WTC11 (cell line): ENCODE results near the gene PDE1A. TPM values are rescaled to one million over a fixed set of nuclear protein-coding genes. Genes with fewer than 3 reads are reported as not detected.

Source experiments
- ATAC-seq: fragments of 200-7000 bp; cut with Tn5 transposase; 2 replicates; pipeline ENCODE4 v1.10.0; 2021; ENCODE audit warnings: mild to moderate bottlenecking, moderate library complexity
- CTCF ChIA-PET: fragments of 300-600 bp; sonication (Branson Sonifier 250); formaldehyde crosslinking; loops from one replicate; lab custom pipeline; 2021; ENCODE audit warnings: antibody characterized with exemption; lab: Charles Lee
- POLR2A ChIA-PET: fragments of 350-600 bp; sonication (Branson Sonifier 250); formaldehyde crosslinking; loops from one replicate; lab custom pipeline; 2021; ENCODE audit warnings: antibody characterized with exemption; lab: Charles Lee
- DNase-seq: peaks from one replicate; pipeline ENCODE4 v3.0.0; 2021; ENCODE audit warnings: low spot score
- H3K27ac Mint-ChIP-seq: 2 replicates; pipeline ENCODE4 v1.8.0; 2021; ENCODE audit warnings: mixed read lengths
- H3K27me3 Mint-ChIP-seq: 2 replicates; pipeline ENCODE4 v1.8.0; 2021; ENCODE audit warnings: low read depth, mild to moderate bottlenecking, moderate library complexity, mixed read lengths
- H3K36me3 Mint-ChIP-seq: 2 replicates; pipeline ENCODE4 v1.8.0; 2021; ENCODE audit warnings: mixed read lengths
- H3K4me1 Mint-ChIP-seq: 2 replicates; pipeline ENCODE4 v1.8.0; 2022; ENCODE audit warnings: mixed read lengths
- H3K4me3 Mint-ChIP-seq: 2 replicates; pipeline ENCODE4 v1.8.0; 2021; ENCODE audit warnings: mild to moderate bottlenecking, moderate library complexity, mixed read lengths
- H3K9me3 Mint-ChIP-seq: 2 replicates; pipeline ENCODE4 v1.8.0; 2021; ENCODE audit warnings: mixed read lengths
- AFF4 ChIP-seq: sonication (generic); formaldehyde crosslinking; IDR thresholded peaks from 2 replicates; pipeline ENCODE4 v1.8.1; 2023; ENCODE audit warnings: mild to moderate bottlenecking, missing genetic modification reagents, borderline replicate concordance
- CREB1 ChIP-seq: sonication (generic); formaldehyde crosslinking; IDR thresholded peaks from 2 replicates; pipeline ENCODE4 v1.8.0; 2023; ENCODE audit warnings: mild to moderate bottlenecking, missing genetic modification reagents
- CTCF ChIP-seq: fragments of 200-600 bp; IDR thresholded peaks from 2 replicates; pipeline ENCODE4 v1.8.0; 2022; ENCODE audit warnings: antibody characterized with exemption
- E2F5 ChIP-seq: sonication (generic); formaldehyde crosslinking; IDR thresholded peaks from 2 replicates; pipeline ENCODE4 v1.8.1; 2022; ENCODE audit warnings: mild to moderate bottlenecking, moderate library complexity, missing genetic modification reagents
- EMX1 ChIP-seq: fragments of 250-450 bp; sonication (Bioruptor Pico); IDR thresholded peaks from 2 replicates; pipeline ENCODE4 v1.8.0; 2021; ENCODE audit warnings: mild to moderate bottlenecking
- ETV6 ChIP-seq: sonication (generic); formaldehyde crosslinking; IDR thresholded peaks from 2 replicates; pipeline ENCODE4 v1.8.1; 2022; ENCODE audit warnings: mild to moderate bottlenecking, missing genetic modification reagents
- FOXP4 ChIP-seq: sonication (generic); formaldehyde crosslinking; IDR thresholded peaks from 2 replicates; pipeline ENCODE4 v1.8.0; 2022; ENCODE audit warnings: mild to moderate bottlenecking, missing genetic modification reagents
- IRF2 ChIP-seq: sonication (generic); formaldehyde crosslinking; IDR thresholded peaks from 2 replicates; pipeline ENCODE4 v1.8.0; 2022; ENCODE audit warnings: low read depth, missing genetic modification reagents, borderline replicate concordance
- JAZF1 ChIP-seq: fragments of 250-450 bp; sonication (Bioruptor Pico); IDR thresholded peaks from 2 replicates; pipeline ENCODE4 v1.9.0; 2021; ENCODE audit warnings: moderate library complexity, mild to moderate bottlenecking, inconsistent platforms
- NR3C1 ChIP-seq: sonication (generic); formaldehyde crosslinking; conservative IDR thresholded peaks from 2 replicates; pipeline ENCODE4 v1.8.1; 2023; ENCODE audit warnings: low read depth, mild to moderate bottlenecking, missing genetic modification reagents
- SOX15 ChIP-seq: fragments of 250-450 bp; sonication (Bioruptor Pico); IDR thresholded peaks from 2 replicates; pipeline ENCODE4 v1.9.0; 2021; ENCODE audit warnings: mild to moderate bottlenecking
- SP1 ChIP-seq: sonication (generic); formaldehyde crosslinking; conservative IDR thresholded peaks from 2 replicates; pipeline ENCODE4 v1.8.1; 2022; ENCODE audit warnings: missing genetic modification reagents
- TEAD1 ChIP-seq: sonication (generic); formaldehyde crosslinking; IDR thresholded peaks from 2 replicates; pipeline ENCODE4 v1.8.0; 2022; ENCODE audit warnings: mild to moderate bottlenecking, missing genetic modification reagents
- total RNA-seq: library from RNA; stranded (reverse); gene quantifications from 3 replicates; pipeline ENCODE4 v1.2.3, GENCODE V29; 2021

Gene PDE1A
- total RNA-seq, 1 experiment from 2014 or later: not detected

GRCh38 chr2:182115258-182115657 lies 311.6 kb downstream of the PDE1A start:
- Mint-ChIP-seq H3K4me1 (peaks cover 6% of the 10 kb centered on the region), H3K9me3 (no peaks in the 10 kb centered on the region)
- TF ChIP-seq JAZF1 (CRISPR knock-in tag): no peak
- TF ChIP-seq, all 79 proteins: peak for 0
- POLR2A ChIA-PET: no interaction called here
- ATAC-seq (no peak), DNase-seq (no peak)
- no peak overlapping the region for H3K27ac Mint-ChIP-seq
- no peaks in the 10 kb centered on the region for H3K27me3 Mint-ChIP-seq
- CTCF ChIA-PET: no interaction called here
- no peaks in the 10 kb centered on the region for H3K36me3 Mint-ChIP-seq
- H3K4me3 Mint-ChIP-seq: no peak overlapping the region

GRCh38 chr2:182113334-182113733 lies 313.5 kb downstream of the PDE1A start:
- DNase-seq (no peak), ATAC-seq (no peak)
- no peak overlapping the region for H3K4me3 Mint-ChIP-seq
- no peak overlapping the region for H3K27ac Mint-ChIP-seq
- no peaks in the 10 kb centered on the region for H3K36me3 Mint-ChIP-seq
- no peaks in the 10 kb centered on the region for H3K27me3 Mint-ChIP-seq
- CTCF ChIA-PET: interaction anchor here (0.7 kb wide), 1 partner anchor 294 kb away, joined by 4 read pairs; no protein-coding TSS in a partner anchor
- no peaks in the 10 kb centered on the region for H3K9me3 Mint-ChIP-seq
- TF ChIP-seq E2F5 (CRISPR knock-in tag): no peak
- no peak for TF ChIP-seq CREB1 (CRISPR knock-in tag)
- TF ChIP-seq CTCF: no peak
- no peak for TF ChIP-seq SOX15 (CRISPR knock-in tag)
- TF ChIP-seq IRF2 (CRISPR knock-in tag): no peak
- no peak for TF ChIP-seq EMX1
- no peak for TF ChIP-seq ETV6 (CRISPR knock-in tag)
- no peak for TF ChIP-seq FOXP4 (CRISPR knock-in tag)
- TF ChIP-seq TEAD1 (CRISPR knock-in tag): no peak
- TF ChIP-seq SP1 (CRISPR knock-in tag): no peak
- TF ChIP-seq, all 79 proteins: peak for 0
- POLR2A ChIA-PET: no interaction called here
- H3K4me1 Mint-ChIP-seq: peaks cover 6% of the 10 kb centered on the region

- H3K27ac Mint-ChIP-seq: no peak overlapping the region
- CTCF ChIA-PET: interaction anchor here (1.0 kb wide), 1 partner anchor 10 kb away, joined by 3 read pairs; no protein-coding TSS in a partner anchor
- DNase-seq: no peak
- H3K36me3 Mint-ChIP-seq: no peaks in the 10 kb centered on the region
- no peaks in the 10 kb centered on the region for H3K27me3 Mint-ChIP-seq
- peaks cover 6% of the 10 kb centered on the region for H3K4me1 Mint-ChIP-seq
- no peaks in the 10 kb centered on the region for H3K9me3 Mint-ChIP-seq
- H3K4me3 Mint-ChIP-seq: no peak overlapping the region
- ATAC-seq: peak; percentile 86
- POLR2A ChIA-PET: no interaction called here
- TF ChIP-seq AFF4 (CRISPR knock-in tag) (no peak), NR3C1 (no peak)
These were observed 316.5 kb downstream of the PDE1A start for GRCh38 chr2:182110347-182110746.
